ENCODE measurements around the gene RNF19B. TPM values are rescaled to one million over a fixed set of nuclear protein-coding genes. Genes with fewer than 3 reads are reported as not detected.

RNF19B gene
- total RNA-seq, 4 donors from 2014 or later, result 28.1 to 62.1 (median 54.6) TPM

DNA sequence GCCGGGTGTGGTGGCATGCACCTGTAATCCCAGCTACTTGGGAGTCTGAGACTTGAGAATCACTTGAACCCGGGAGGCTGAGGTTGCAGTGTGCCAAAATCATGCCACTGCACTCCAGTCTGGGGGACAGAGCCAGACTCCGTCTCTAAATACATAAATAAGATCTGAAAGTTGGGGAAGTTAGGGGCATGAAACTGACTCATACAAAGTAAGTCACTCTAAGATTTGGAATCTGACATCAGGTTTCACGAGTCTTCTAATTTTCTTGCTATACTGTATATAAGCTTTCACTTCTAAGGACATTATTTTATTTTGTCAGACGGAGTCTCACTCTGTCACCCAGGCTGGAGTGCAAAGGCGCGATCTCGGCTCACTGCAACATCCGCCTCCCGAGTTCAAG lies 30.1 kb downstream of the RNF19B start:
- no peak for DNase-seq
- peaks cover 0 to 32% (median 0%) of the 10 kb centered on the region in 3 donors for H3K36me3 ChIP-seq
- H3K9me3 ChIP-seq, result no peaks in the 10 kb centered on the region
- H3K4me3 ChIP-seq, result no peak overlapping the region
- peak overlapping the region; percentile 3 to 91 (median 66) for H3K27ac ChIP-seq
- H3K27me3 ChIP-seq, result no peaks in the 10 kb centered on the region
- TF ChIP-seq POLR2A (IDR thresholded peaks at IDR 0.05), result no peak
- TF ChIP-seq, protein P1, sequence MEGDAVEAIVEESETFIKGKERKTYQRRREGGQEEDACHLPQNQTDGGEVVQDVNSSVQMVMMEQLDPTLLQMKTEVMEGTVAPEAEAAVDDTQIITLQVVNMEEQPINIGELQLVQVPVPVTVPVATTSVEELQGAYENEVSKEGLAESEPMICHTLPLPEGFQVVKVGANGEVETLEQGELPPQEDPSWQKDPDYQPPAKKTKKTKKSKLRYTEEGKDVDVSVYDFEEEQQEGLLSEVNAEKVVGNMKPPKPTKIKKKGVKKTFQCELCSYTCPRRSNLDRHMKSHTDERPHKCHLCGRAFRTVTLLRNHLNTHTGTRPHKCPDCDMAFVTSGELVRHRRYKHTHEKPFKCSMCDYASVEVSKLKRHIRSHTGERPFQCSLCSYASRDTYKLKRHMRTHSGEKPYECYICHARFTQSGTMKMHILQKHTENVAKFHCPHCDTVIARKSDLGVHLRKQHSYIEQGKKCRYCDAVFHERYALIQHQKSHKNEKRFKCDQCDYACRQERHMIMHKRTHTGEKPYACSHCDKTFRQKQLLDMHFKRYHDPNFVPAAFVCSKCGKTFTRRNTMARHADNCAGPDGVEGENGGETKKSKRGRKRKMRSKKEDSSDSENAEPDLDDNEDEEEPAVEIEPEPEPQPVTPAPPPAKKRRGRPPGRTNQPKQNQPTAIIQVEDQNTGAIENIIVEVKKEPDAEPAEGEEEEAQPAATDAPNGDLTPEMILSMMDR (IDR thresholded peaks at IDR 0.05), result no peak
- peaks cover 0 to 32% (median 2%) of the 10 kb centered on the region in 4 donors for H3K4me1 ChIP-seq

DNA sequence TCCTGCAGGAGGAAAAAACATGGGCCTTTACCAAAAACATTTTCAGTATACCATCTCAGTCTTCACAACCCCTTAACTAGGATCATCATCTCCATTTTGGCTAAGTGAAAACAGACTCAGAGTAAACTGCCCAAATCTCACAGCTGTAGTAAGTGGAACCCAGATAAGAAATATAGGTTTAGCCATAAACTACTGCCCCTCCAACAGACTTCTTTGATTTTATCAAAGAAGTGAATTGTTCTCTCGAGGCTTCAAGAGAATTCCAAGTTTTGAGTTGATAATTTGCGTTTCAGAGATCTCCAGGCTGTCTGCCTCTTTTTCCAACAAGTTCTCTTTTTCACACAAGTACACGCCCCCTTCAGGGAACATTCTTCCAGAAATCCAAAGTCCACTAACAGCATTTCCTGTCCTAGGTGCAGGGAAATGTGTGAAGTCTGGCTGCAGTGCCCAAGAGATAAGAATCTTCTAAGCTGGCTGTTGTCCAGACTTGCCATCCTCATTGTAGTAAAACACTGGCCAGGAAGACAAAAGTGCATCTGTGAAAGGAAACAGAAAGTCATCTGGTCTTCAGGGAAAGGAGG lies 30.8 kb downstream of the RNF19B start:
- Histone ChIP-seq H3K9me3 (no peaks in the 10 kb centered on the region), H3K27me3 (no peaks in the 10 kb centered on the region), H3K36me3 (peaks cover 0 to 25% (median 0%) of the 10 kb centered on the region in 3 donors), H3K4me1 (peaks cover 0 to 27% (median 2%) of the 10 kb centered on the region in 4 donors), H3K27ac (peak overlapping the region in 3 of 4 donors; percentile 60 to 91 (median 73)), H3K4me3 (no peak overlapping the region)
- TF ChIP-seq POLR2A (IDR thresholded peaks at IDR 0.05), result no peak
- TF ChIP-seq, protein P1 (IDR thresholded peaks at IDR 0.05), result no peak
- DNase-seq, result peak in 1 of 3 donors; percentile 81

DNA sequence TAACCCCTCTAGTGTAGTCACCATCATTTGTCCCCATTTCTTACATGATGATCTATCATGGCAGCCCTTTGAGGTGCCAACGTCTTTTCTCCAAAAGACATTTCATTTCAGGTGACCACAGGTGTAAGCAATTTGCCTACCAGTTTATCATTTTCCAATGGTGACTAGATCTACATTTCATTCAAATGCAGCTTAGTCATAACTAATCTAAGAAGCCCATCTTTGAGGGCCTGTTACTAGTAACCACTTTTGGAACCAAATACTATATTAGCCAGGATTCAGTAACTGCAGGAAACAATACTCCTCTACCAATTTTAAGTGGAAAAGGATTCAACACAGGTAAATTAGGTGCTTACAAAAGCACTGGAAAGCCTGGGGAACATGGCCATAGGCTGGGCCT lies 32.8 kb downstream of the RNF19B start:
- H3K9me3 ChIP-seq, result no peaks in the 10 kb centered on the region
- H3K27me3 ChIP-seq, result no peaks in the 10 kb centered on the region
- H3K4me1 ChIP-seq, result peaks cover 0 to 20% (median 2%) of the 10 kb centered on the region in 4 donors
- H3K4me3 ChIP-seq, result no peak overlapping the region
- H3K36me3 ChIP-seq, result peaks cover 0 to 7% (median 0%) of the 10 kb centered on the region in 3 donors
- H3K27ac ChIP-seq, result no peak overlapping the region
- no peak for TF ChIP-seq POLR2A (IDR thresholded peaks at IDR 0.05)
- TF ChIP-seq, protein P1 (IDR thresholded peaks at IDR 0.05), result no peak
- DNase-seq, result no peak

DNA sequence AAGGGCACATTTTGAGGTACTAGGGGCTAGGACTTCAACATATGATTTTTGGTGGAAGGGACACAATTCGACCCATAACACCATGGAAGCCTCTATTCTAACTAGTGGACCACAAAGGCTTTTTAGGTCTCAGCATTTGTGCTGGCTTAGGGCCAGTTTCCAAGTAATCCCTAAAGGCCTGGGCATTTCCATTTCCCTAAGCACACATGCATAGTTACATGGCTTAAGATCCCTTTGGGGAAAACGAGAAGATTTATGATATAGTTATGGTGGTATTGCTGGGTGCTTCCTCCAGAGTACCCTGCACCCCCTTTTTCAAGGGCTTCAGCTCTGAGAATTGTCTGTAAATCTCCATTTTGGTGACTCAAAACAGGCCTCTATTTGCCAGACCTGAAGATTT lies 35.2 kb downstream of the RNF19B start:
- no peak for DNase-seq
- Histone ChIP-seq H3K27me3 (no peaks in the 10 kb centered on the region), H3K4me1 (peaks cover 0 to 21% (median 3%) of the 10 kb centered on the region in 4 donors), H3K36me3 (no peaks in the 10 kb centered on the region), H3K9me3 (no peaks in the 10 kb centered on the region), H3K4me3 (no peak overlapping the region), H3K27ac (no peak overlapping the region)
- no peak for TF ChIP-seq POLR2A (IDR thresholded peaks at IDR 0.05)
- TF ChIP-seq, protein P1 (IDR thresholded peaks at IDR 0.05), result no peak

DNA sequence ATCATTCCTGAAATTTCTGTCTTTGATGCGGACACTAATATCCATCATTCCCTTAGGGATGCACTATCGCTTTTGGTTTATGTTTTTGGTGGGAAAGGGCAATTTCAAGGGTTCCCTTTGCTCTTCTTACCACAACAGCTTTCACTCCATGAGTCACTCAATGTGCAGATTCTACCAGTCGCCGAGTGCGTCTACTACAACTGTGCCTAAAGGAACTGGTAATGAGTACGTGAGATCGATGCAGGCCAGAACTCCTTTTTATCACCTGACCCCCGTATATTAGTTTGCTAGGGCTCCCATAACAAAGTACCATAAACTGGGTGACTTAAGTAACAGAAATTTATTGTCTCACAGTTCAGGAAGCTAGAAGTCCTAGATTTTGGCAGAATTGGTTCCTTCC lies 35.9 kb downstream of the RNF19B start:
- Histone ChIP-seq H3K4me3 (no peak overlapping the region), H3K4me1 (peaks cover 0 to 20% (median 3%) of the 10 kb centered on the region in 4 donors), H3K27ac (no peak overlapping the region), H3K36me3 (no peaks in the 10 kb centered on the region), H3K27me3 (no peaks in the 10 kb centered on the region), H3K9me3 (no peaks in the 10 kb centered on the region)
- no peak for DNase-seq
- TF ChIP-seq, protein P1 (IDR thresholded peaks at IDR 0.05), result no peak
- TF ChIP-seq POLR2A (IDR thresholded peaks at IDR 0.05), result no peak
